Measurements from ENCODE around the gene SGMS1.

Gene SGMS1

GRCh38 chr10:50544857-50545429 lies 78.8 kb downstream of the SGMS1 start:
- no peak for DNase-seq (ENCODE audit: low spot score)
- in situ Hi-C loops (cut with MboI; ENCODE audit: low sequenced_read_pairs, unreplicated experiment): no loop called here
- TF ChIP-seq CTCF (IDR thresholded peaks at IDR 0.05; ENCODE audit: borderline replicate concordance, control extremely low read depth, extremely low read depth, insufficient read depth, missing control alignments): no peak

GRCh38 chr10:50544095-50544856 lies 79.5 kb downstream of the SGMS1 start:
- no peak for TF ChIP-seq CTCF (IDR thresholded peaks at IDR 0.05; ENCODE audit: borderline replicate concordance, control extremely low read depth, extremely low read depth, insufficient read depth, missing control alignments)
- in situ Hi-C loops (cut with MboI; ENCODE audit: low sequenced_read_pairs, unreplicated experiment): no loop called here
- DNase-seq (ENCODE audit: low spot score): no peak

- TF ChIP-seq CTCF (IDR thresholded peaks at IDR 0.05; ENCODE audit: borderline replicate concordance, control extremely low read depth, extremely low read depth, insufficient read depth, missing control alignments): no peak
- DNase-seq (ENCODE audit: low spot score): no peak
- in situ Hi-C loops (cut with MboI; ENCODE audit: low sequenced_read_pairs, unreplicated experiment): no loop called here
These were observed 80.9 kb downstream of the SGMS1 start for GRCh38 chr10:50542871-50543270.

- in situ Hi-C loops (cut with MboI; ENCODE audit: low sequenced_read_pairs, unreplicated experiment): no loop called here
- no peak for TF ChIP-seq CTCF (IDR thresholded peaks at IDR 0.05; ENCODE audit: borderline replicate concordance, control extremely low read depth, extremely low read depth, insufficient read depth, missing control alignments)
- DNase-seq (ENCODE audit: low spot score): no peak
These were observed 81.8 kb downstream of the SGMS1 start for GRCh38 chr10:50541921-50542320.

GRCh38 chr10:50541317-50541716 lies 82.4 kb downstream of the SGMS1 start:
- TF ChIP-seq CTCF (IDR thresholded peaks at IDR 0.05; ENCODE audit: borderline replicate concordance, control extremely low read depth, extremely low read depth, insufficient read depth, missing control alignments): no peak

GRCh38 chr10:50540826-50541122 lies 83.0 kb downstream of the SGMS1 start:
- in situ Hi-C loops (cut with MboI; ENCODE audit: low sequenced_read_pairs, unreplicated experiment): no loop called here
- TF ChIP-seq CTCF (IDR thresholded peaks at IDR 0.05; ENCODE audit: borderline replicate concordance, control extremely low read depth, extremely low read depth, insufficient read depth, missing control alignments): no peak
- DNase-seq (ENCODE audit: low spot score): no peak

More at GRCh38 chr10:50541317-50541716, 82.4 kb downstream of the SGMS1 start:
- DNase-seq (ENCODE audit: low spot score): no peak
- in situ Hi-C loops (cut with MboI; ENCODE audit: low sequenced_read_pairs, unreplicated experiment): no loop called here

All from GM13976 (cell line).